HG03196 (cell line): ENCODE measurements around the gene MOCS1.
"Not testable (repeated sequence)": the region's sequence is repeated elsewhere in the genome, so short reads cannot be mapped to it uniquely, and the experiment has no call there.

Source experiments
- ATAC-seq: cut with Tn5 transposase; IDR thresholded peaks from one replicate; pipeline ENCODE4 v1.9.1; 2021; ENCODE audit not compliant: unreplicated experiment

Gene MOCS1

DNA sequence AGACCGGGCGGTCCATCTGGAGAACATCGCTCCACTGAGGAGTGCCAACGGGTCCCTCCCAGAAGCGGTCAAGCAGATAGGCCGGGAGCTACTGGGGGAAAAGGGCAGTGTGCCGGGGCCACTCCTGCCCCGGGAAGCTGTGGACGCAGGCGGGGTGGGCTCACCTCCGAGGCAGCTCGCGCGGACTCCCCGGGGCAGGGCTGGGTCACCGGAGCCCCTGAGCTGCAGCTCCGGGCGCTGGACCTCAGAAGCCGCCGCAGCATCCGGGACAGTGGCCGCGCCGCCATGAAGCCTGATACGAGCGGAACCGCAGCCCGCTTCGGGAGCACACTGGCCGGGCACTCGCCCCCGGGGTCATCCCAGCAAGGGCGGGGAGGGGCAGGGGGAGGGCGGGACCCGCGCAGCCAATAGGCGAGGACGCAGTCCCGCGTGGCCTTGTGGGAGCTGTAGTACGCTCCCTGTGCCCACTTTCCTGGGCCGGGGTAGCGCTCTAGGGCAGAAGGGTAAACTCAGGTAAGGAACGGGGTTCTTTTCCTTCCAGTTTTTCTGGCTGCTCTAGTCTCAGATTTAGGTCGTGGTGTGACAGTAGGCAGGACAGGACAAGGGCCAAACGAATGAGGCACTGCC lies at the start of gene MOCS1:
MOCS1 (minus strand) TSS at position 332 of the 627 bp plus-strand sequence; CDS start at position 287, 45 bp downstream.
- no peak for ATAC-seq

DNA sequence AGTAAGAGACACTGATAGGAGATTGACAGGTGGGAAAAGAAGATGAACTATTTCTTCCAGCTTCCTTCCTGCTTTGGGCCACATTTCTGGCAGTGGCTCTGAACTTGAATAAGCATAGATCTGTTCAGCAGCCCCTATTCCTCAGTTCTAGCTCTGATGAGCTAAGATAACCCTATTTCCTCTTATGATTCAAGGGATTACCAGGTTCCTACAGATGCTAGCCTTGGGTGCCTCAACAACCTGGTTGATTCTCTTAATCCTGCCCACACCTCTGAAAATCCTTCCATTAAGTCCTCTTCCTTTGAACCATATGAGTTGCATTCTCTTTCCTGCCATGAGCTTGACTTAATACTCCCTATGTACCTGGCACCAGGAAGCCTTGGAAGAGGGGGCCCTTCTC lies 49.8 kb upstream of the MOCS1 start:
- no peak for ATAC-seq

GRCh38 chr6:39983193-39983592 lies 48.9 kb upstream of the MOCS1 start:
- no peak for ATAC-seq

- ATAC-seq = no peak
These were observed 48.5 kb upstream of the MOCS1 start for GRCh38 chr6:39982720-39983119.

GRCh38 chr6:39980839-39981580 lies 46.7 kb upstream of the MOCS1 start:
- ATAC-seq = no peak

DNA sequence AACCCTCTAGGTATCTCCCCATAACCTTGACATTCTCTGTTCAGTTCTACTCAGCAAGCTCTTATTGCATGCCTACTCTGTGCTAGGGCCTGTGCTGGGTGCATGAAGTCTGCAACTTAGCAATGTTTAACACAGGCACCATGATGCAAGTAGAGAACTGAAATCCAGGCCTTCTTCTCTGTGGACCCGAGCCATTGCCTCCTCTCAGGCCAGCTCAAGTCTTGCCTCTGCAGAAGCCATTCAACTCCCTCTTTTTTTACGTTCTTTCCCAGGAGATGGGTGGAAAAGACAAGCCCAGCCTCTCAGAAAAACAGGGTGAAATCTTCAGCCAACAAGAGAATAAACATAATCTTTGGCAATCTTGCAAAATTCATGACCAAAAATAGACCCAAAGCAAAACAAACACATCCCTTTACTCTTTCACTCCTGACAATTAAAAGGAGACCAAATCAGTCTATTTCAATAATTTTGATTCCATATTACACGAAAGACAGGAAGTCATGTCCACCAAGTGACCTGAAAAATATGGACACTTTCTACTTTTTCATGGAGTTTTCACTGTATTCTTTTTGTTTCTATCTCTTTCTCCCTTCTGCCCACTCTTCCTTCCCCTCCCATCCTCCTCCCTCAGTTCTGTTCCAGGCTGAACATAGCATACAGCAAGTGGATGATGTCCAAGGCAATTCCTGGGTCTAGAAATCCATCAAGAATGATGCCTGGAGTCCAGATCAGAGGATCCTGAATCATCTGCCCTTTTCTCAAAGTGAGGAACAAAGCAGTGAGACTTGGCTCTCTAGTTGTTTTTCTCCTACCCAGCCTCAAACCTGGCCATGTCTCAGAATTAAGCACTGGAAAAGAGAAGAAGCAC lies 45.4 kb upstream of the MOCS1 start:
- no peak for ATAC-seq

DNA sequence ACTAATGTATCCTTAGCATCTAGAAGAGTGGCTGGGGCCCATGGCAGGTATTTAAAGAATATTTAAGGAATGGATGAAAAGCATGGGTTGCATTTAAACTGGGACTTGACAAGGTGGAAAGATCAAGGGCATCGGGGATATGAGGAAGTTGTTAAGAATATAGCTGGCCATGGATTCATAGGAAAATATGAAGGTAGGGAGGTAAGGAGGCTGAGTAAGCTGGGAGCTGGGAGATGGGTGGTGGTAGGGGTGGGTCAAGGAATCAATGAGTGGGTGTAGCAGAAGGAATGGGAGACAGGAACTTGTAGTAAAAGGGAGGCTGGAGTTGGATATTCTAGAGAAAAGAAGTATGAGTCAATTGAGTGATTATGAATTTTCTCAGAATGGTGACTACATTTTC lies 44.0 kb upstream of the MOCS1 start:
- no peak for ATAC-seq

GRCh38 chr6:39973661-39974060 lies 39.4 kb upstream of the MOCS1 start:
- no peak for ATAC-seq

- ATAC-seq = not testable (repeated sequence)
These were observed 38.5 kb upstream of the MOCS1 start for GRCh38 chr6:39972717-39973116.

DNA sequence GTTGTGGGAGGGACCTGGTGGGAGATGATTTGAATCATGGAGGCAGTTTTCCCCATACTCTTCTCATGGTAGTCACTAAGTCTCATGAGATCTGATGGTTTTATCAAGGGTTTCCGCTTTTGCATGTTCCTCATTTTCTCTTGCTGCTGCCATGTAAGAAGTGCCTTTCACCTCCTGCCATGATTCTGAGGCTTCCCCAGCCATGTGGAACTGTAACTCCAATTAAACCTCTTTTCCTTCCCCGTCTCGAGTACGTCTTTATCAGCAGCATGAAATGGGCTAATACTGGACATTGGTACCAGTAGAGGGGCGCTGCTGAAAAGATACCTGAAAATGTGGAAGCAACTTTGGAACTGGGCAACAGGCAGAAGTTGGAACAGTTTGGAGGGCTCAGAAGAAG lies 36.9 kb upstream of the MOCS1 start:
- not testable (repeated sequence) for ATAC-seq

DNA sequence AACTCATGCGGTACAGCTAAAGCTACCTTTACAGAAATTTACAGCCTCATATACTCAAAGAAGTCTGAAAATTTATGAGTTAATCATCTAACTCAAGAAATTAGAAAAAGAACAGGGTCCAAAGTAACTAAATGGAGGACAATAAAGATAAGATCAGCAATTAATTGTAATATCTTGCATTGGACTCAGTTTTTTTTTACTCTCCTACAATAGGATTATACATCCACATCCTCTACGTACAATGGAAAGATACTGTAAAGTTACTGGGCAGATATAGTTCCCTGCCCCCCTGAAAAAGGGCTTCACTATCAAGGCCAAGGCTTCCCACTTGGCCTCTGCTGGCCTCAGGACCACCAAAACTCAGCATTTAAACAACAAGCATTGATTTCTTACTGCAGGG lies 31.5 kb upstream of the MOCS1 start:
- no peak for ATAC-seq

- no peak for ATAC-seq
These were observed 30.3 kb upstream of the MOCS1 start for GRCh38 chr6:39964530-39964929.

- ATAC-seq = no peak
These were observed 29.8 kb upstream of the MOCS1 start for GRCh38 chr6:39964094-39964493.

- no peak for ATAC-seq
These were observed 28.6 kb upstream of the MOCS1 start for GRCh38 chr6:39962831-39963230.

DNA sequence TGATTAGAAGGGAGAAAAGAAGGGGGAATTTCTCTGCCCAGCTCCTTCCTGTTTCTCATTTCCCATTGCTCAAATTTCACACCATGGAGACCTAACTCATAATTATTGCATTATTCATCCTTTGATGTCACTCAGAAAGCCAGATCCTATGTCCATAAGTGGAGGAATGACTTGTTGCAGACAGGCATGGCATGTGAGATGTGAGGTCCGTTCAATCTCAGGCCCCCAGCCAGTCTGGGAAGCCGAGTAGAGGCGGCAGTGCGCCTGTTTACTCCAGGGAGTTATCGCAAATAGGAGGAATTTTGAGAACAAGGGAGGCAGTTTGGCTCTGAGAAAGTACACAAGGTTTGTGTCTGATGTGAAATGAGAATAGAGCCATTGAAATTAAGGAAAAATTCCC lies 26.9 kb upstream of the MOCS1 start:
- ATAC-seq = no peak

DNA sequence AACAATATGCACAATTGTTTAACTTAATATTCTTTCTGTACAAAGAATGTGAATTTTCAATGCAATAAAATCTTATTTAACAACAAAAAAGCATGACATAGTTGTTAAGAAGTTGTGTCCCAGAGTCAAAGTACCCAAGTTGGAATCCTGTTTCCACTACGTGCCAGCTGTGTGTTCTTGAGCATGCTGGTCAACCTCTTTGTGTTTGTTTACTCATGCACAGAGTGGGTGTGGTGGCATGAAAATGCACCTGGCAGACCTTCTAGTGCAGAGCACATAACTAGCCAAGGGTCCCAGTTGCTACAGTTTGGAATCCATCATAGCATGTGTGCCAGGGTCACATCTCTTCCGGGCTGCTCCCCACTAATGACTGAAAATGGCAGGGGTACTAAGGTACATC lies 24.7 kb upstream of the MOCS1 start:
- ATAC-seq = no peak

- no peak for ATAC-seq
These were observed 22.7 kb upstream of the MOCS1 start for GRCh38 chr6:39956936-39957335.

- ATAC-seq = no peak
These were observed 18.9 kb upstream of the MOCS1 start for GRCh38 chr6:39953076-39953618.

- no peak for ATAC-seq
These were observed 17.9 kb upstream of the MOCS1 start for GRCh38 chr6:39952167-39952566.

GRCh38 chr6:39951716-39952115 lies 17.5 kb upstream of the MOCS1 start:
- no peak for ATAC-seq

DNA sequence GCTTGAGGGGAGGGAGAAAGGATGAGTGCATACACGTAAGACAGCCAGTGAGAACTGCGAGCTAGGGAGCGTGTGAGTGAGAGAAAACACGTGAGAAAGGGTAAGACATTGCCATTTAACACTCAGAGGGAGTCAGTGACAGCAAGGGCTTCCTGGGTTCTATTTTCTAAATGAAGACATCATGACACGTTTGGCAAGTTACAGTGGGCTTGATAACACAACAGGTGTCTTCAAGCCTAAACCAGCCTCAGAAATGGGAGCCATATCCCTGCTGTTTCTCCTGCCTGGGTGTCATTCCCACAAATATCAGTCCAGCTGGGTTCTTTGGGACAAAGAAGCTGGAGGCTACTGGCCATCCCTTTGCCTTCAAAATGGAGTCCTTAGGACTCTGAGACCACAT lies 16.9 kb upstream of the MOCS1 start:
- no peak for ATAC-seq
